ENCODE measurements around the gene AGBL5.
A peak's percentile ranks its signal among the peaks of the same experiment; 100 is the strongest.

The AGBL5 gene

DNA sequence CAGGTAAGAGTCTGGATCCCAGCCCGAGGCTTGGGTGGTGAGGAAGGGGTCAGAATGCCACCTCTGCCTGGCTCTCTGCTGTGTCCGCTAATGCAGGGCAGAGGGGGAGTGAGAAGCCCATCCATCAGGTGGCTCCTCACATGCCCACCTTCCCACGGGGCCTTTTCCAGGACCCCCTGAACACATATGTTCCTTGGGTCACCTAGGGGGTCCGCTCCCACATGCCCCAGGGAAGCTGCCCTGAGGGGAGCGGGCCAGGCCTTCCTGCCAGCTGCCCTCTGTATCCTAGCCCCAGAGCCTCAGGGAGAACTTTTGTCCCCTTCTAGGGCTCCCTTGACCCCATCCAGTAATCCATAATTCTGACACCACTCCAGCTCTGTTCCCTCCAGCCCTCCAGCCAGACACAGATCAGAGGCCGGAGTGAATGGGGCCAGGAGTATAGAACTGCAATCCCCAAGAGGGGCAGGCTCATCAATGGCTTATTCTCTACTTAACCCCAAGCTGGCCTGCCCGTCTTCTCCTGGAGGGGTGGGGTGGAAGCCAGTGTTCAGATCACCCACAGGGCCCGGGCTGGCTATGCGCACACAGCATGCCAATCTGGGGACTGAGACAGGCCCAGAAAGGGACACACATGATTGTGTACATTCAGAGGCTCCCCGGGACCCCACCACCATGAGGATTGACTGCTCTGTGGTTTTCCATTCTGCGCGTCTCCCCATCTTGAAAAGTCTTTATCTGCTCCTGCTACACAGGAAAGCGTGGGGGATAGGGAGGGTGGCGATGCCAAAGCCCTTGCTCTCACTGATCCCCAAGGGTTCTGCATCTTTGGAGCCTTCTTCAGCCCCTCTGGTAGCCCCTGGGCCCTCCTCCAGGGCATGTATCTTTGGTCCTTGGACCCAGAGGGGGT lies 28.0 kb downstream of the AGBL5 start:
- no peak for DNase-seq

DNA sequence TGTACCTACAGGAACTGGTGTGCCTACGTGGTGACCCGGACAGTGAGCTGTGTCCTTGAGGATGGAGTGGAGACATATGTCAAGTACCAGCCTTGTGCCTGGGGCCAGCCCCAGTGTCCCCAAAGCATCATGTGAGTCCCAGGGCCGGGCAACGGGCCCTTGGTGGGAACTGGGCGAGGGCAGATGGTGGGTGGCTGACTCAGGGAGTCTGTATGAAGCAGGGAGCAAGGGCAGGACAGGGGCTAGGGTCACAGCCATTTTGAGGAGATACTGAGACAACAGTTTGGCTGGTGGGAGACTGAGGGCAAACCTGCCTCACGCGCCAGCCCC lies 28.6 kb downstream of the AGBL5 start:
- DNase-seq = no peak

DNA sequence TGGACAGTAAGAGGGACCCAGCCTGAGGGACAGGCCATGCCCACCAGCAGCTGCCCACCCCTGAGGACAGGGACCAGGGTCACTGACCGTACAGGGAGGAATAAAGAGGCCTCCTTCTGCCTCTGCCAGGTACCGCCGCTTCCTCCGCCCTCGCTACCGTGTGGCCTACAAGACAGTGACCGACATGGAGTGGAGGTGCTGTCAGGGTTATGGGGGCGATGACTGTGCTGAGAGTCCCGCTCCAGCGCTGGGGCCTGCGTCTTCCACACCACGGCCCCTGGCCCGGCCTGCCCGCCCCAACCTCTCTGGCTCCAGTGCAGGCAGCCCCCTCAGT lies 29.1 kb downstream of the AGBL5 start:
- no peak for DNase-seq

DNA sequence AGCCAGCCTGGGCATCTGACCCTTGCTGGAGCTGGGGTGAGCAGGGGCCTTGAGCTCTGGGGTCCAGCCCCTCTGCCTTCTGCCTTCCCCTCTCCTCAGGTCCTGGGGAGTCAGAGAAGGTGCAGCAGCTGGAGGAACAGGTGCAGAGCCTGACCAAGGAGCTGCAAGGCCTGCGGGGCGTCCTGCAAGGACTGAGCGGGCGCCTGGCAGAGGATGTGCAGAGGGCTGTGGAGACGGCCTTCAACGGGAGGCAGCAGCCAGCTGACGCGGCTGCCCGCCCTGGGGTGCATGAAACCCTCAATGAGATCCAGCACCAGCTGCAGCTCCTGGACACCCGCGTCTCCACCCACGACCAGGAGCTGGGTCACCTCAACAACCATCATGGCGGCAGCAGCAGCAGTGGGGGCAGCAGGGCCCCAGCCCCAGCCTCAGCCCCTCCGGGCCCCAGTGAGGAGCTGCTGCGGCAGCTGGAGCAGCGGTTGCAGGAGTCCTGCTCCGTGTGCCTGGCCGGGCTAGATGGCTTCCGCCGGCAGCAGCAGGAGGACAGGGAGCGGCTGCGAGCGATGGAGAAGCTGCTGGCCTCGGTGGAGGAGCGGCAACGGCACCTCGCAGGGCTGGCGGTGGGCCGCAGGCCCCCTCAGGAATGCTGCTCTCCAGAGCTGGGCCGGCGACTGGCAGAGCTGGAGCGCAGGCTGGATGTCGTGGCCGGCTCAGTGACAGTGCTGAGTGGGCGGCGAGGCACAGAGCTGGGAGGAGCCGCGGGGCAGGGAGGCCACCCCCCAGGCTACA lies 30.7 kb downstream of the AGBL5 start:
- DNase-seq = no peak

DNA sequence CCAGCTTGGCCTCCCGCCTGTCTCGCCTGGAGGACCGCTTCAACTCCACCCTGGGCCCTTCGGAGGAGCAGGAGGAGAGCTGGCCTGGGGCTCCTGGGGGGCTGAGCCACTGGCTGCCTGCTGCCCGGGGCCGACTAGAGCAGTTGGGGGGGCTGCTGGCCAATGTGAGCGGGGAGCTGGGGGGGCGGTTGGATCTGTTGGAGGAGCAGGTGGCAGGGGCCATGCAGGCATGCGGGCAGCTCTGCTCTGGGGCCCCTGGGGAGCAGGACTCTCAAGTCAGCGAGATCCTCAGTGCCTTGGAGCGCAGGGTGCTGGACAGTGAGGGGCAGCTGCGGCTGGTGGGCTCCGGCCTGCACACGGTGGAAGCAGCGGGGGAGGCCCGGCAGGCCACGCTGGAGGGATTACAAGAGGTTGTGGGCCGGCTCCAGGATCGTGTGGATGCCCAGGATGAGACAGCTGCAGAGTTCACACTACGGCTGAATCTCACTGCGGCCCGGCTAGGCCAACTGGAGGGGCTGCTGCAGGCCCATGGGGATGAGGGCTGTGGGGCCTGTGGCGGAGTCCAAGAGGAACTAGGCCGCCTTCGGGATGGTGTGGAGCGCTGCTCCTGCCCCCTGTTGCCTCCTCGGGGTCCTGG lies 31.4 kb downstream of the AGBL5 start:
- DNase-seq = no peak

DNA sequence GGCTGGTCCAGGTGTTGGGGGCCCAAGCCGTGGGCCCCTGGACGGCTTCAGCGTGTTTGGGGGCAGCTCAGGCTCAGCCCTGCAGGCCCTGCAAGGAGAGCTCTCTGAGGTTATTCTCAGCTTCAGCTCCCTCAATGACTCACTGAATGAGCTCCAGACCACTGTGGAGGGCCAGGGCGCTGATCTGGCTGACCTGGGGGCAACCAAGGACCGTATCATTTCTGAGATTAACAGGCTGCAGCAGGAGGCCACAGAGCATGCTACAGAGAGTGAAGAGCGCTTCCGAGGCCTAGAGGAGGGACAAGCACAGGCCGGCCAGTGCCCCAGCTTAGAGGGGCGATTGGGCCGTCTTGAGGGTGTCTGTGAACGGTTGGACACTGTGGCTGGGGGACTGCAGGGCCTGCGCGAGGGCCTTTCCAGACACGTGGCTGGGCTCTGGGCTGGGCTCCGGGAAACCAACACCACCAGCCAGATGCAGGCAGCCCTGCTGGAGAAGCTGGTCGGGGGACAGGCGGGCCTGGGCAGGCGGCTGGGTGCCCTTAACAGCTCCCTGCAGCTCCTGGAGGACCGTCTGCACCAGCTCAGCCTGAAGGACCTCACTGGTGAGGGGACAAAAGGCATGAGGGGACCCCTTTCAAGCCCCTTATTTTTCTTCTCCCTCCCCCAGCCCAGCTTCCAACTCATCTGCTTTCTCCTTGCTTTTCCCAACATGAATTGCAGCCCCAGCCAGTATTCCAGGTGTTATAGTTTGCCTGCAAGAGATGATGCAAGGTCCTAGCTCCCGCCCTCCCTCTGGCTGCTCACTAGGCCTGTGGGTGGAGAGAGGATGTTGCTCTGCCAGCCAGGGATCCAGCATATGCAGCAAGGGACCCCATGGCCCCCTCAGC lies 32.2 kb downstream of the AGBL5 start:
- DNase-seq = no peak

DNA sequence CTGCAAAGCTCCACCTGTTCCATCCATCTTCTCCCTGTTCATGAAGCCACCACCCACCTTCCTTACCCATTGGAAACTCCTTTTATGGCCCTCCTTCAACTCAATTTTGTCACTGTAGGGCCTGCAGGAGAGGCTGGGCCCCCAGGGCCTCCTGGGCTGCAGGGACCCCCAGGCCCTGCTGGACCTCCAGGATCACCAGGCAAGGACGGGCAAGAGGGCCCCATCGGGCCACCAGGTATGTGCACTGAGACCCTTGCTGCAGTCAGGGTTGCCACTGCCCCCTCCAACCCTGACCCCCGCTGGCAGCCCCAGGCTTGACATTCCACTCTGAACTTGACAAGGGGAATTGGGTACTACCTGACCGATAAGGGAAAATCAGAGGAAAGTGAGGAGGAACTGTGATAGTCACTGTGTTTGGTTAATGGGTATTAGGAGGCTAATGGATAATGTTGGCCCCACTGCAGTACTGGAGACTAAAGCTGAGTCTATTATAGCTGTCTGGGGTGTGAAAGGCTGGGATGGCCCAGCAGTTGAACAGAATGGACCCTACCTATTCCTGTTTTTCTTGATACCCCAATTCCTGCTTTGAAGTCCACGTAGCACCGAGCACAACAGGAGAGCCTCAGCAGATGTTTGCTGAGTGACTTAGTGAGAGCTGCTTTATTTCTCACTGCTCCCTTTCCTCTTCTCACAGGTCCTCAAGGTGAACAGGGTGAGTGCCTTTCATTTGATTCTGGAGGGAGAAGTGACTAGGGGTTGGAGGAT lies 33.0 kb downstream of the AGBL5 start:
- no peak for DNase-seq

DNA sequence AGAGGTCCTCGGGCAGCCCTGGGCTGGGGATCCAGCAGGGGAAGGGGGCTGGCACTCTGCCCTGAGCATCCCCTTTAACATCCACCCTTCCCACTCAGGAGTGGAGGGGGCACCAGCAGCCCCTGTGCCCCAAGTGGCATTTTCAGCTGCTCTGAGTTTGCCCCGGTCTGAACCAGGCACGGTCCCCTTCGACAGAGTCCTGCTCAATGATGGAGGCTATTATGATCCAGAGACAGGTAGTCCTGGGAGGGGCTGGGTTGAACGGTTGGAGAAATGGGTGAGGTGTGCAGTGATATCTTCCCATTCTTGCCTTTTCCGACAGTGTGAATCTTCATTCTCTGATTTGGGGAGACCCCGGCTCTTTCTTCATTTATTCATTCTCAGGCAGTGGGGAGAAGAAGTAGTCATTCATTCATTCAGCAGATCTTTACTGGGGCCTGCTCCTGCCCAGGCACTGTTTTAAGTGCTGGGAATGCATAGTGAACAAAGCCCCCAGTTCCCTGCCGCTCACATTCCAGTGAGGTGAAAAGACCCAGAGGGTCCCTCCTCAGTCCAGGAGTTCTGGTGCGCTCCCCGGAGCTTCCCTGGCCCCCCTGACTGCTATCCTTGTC lies 33.7 kb downstream of the AGBL5 start:
- no peak for DNase-seq

DNA sequence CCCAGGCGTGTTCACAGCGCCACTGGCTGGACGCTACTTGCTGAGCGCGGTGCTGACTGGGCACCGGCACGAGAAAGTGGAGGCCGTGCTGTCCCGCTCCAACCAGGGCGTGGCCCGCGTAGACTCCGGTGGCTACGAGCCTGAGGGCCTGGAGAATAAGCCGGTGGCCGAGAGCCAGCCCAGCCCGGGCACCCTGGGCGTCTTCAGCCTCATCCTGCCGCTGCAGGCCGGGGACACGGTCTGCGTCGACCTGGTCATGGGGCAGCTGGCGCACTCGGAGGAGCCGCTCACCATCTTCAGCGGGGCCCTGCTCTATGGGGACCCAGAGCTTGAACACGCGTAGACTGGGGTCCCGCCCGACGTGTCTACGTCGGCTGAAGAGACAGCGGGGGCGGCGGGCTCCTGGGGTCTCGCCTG lies 34.2 kb downstream of the AGBL5 start:
- peak; percentile 75 for DNase-seq

DNA sequence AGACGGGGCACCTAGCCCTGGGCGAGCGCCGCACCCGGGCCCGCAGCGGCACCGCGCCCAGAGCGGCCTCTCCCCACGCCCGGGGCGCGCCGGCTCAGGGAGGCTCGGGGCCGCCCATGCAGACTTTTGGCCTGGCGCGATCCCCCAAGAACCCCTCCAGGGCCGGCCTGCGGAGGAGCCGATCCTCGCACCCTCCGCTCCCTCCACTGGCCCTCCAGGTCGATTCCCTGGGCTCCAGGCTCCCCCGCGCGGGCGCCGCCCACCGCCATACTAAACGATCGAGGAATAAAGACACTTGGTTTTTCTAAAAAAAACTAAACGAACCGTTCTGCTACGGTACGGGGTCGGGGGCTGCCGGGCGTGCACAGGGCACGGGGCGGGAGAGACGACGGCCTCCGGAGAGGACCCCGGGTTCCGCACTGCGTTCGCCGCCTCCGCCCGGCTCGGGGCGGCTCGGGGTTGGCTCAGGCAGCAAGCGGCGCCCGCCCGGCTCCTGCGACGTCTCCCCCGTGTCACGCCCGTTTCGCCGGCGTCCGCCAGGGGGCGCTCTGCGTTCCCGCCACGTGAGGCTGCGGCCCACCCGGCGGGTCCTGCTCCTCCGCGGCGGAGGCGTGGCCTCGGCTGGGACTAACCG lies 34.7 kb downstream of the AGBL5 start:
- DNase-seq = peak; percentile 98

DNA sequence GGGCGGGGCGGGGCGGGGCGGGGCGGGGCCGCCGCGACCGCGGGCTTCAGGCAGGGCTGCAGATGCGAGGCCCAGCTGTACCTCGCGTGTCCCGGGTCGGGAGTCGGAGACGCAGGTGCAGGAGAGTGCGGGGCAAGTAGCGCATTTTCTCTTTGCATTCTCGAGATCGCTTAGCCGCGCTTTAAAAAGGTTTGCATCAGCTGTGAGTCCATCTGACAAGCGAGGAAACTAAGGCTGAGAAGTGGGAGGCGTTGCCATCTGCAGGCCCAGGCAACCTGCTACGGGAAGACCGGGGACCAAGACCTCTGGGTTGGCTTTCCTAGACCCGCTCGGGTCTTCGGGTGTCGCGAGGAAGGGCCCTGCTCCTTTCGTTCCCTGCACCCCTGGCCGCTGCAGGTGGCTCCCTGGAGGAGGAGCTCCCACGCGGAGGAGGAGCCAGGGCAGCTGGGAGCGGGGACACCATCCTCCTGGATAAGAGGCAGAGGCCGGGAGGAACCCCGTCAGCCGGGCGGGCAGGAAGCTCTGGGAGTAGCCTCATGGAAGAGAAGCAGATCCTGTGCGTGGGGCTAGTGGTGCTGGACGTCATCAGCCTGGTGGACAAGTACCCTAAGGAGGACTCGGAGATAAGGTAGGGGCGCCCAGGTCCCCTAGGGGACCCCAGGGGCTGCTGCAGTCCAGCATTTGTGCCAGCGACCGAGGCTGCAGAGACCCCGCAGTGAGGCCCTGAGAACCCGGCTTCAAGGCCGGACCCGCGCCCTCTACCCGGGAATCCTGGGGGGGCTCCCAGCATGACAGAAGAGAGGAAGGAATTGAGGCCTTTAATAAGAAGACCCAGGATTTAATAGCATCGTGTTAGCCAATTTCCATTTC lies 35.5 kb downstream of the AGBL5 start, which contains the start of gene KHK:
Gene KHK (plus strand): TSS at position 49 of the 870 bp plus-strand sequence. CDS start 488 bp downstream, at position 537.
- DNase-seq = no peak

DNA sequence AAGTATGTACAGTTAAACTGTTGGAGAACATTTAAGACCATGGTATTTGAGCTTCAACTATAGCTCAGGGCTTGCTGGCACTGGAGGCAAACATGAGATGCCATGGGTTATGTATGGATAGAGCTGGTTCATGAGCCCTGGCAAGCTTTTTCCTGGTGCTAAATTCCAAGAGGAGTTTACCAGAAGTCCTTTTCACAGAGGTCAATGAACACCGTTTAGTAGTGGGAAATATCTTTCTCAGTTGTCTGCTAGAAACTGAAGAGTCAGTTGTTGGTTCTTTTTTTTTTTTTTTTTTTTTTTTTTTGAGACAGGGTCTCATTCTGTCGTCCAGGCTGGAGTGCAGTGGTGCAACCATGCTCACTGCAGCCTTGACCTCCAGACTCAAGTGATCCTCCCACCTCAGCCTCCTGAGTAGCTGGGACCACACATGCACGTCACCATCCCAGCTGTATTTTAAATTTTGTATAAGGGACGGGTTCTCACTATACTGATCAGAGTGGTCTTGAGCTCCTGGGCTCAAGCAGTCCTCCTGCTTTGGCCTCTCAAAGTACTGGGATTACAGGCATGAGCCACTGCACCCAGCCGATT lies 36.4 kb downstream of the AGBL5 start:
- no peak for DNase-seq

DNA sequence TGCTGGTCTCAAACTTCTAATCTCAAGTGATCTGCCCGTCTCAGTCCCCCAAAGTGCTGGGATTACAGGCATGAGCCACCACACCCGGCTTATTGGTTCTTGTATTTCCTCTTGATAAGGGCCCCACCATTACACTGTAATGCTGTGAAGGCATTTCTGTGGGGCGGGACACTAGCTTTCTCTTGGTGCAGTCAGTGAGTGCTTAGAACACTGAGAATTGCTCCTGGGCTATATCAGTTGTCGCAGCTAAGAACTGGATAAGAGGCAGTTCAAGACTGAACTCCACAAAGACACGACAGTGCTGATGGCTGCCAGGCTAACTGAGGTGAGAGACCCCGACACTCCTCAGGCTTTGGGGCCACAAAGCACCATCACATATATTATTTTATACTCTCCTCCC lies 37.2 kb downstream of the AGBL5 start:
- no peak for DNase-seq

DNA sequence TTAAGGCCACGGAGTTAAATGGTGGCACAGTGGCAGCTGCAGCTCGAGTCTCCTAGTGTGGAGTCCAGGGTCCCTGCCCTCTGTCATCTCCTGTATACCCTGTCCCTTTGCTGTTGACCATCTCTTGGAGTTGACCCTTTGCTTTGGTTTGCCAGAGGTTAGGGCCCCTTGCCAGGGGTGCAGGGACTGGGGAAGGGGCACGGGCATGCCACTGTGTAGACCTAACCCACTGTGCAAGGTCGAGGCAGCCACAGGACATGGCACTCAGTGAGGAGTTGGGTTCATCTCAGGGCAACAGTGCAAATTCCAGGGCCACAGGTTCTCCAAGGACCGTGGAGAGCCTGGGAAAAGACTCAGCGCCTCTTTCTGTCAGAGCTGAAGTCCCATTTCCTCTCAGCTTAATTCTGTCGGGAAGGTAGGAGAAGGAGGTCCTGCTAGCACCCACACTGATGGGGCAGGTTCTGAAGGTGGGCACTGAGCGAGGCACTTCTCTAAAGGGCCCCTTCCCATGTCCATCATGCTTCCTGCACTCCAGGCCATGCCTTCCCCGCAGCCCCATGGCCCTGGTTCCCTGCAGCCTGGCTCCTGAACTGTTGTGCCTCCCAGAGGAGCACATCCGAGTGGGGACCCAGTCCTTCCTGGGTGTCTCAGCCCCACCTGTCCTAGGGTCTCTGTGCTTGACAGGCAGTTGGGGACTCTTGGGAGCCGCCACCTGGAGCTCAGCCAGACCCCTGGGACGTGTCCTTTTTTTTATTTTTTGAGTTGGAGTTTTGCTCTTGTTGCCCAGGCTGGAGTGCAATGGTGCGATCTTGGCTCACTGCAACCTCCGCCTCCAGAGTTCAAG lies 37.9 kb downstream of the AGBL5 start:
- no peak for DNase-seq

DNA sequence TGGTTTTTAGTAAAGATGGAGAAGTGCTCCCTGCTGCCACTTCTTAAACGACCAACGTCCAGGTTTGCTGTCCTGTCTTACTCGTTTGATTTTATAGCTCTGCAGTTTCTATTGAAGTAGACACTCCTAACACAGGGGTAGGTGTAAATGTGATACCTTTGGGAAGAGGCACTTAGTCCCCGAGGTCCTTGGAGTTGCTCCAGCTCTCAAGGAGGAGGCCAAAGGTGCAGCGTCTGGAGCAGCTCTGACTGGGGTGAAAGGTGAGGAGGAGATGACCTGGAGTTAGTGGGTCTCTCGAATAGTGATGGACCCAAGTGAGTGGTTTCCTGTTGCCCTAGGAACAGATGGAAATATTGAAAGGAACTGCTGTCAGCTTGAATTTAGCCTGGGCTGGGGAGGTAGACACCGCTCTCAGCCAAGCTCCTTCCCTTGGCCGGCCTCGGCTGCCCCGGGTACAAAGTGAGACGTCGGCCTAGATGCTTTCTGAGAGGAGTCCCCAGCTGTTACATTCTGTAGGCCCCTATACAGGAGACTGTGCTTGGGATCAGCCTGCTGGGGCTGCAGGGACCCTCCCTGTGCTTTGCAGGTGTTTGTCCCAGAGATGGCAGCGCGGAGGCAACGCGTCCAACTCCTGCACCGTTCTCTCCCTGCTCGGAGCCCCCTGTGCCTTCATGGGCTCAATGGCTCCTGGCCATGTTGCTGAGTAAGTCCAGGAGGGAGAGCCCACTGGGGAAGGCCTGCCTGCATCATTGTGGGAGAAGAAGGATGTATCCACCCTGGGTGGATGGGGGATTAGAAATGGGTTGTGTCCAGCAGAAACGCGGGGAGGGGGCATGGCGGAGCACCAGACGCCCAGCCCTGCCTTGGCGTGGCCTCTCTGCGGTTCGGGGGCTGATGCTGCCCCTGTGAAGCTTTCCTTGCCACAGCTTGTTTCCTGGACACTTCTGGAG lies 40.6 kb downstream of the AGBL5 start:
- no peak for DNase-seq

DNA sequence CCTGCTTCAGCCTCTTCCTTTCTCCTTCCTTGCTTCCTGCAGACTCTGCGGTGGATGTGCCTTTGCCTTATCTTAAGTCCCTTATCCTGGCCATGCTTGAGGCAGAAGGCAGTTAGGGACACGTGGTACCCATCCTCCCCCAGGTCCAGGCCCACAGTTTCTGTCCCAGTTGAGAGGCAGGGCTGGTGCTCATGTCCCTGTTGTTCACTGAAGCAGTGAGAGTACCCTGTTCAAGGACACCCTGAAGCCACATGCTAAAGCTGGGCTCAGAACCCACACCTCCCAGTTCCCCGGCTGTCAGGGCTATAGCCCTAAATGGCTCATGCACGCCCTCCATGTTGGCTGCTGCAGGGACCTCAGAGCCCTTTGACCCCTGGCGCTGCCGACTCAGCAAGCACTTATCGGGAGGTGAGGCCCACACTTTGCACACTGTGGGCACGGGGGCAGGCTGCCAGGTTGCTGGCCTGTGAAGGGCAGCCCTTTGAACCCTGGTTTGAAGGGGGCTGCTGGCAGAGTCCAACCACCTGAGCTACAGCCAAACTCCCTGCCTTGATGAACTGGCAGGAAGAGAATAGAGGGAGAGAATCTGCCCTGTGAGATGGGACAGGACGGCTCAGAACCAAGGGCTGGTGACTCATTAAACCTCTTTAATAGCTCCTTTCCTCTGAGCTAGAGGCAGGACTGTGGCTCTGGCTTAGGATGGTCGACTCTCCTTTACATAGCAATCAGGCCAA lies 41.4 kb downstream of the AGBL5 start:
- no peak for DNase-seq

Data from eye (tissue), 1 donor.